Measurements from ENCODE around the gene KSR1.

Gene KSR1

GRCh38 chr17:27575096-27575911 is 119.1 kb downstream of the KSR1 start:
- H3K36me3 ChIP-seq: peaks cover 0 to 12% (median 0%) of the 10 kb centered on the region in 11 experiments; a peak in 1 of 22 replicates
- no peak overlapping the region; a peak in 1 of 22 replicates for H3K4me2 ChIP-seq

GRCh38 chr17:27575912-27576252 is 119.6 kb downstream of the KSR1 start:
- Histone ChIP-seq H3K4me1 (peaks cover 10 to 41% (median 24%) of the 10 kb centered on the region in 10 experiments), H3K27ac (no peak overlapping the region), H3K27me3 (no peaks in the 10 kb centered on the region), H3K9ac (no peak overlapping the region), H3K4me2 (no peak overlapping the region; a peak in 1 of 22 replicates), H3K36me3 (peaks cover 0 to 12% (median 0%) of the 10 kb centered on the region in 11 experiments; a peak in 1 of 22 replicates), H3K4me3 (no peak overlapping the region), H3K9me3 (replicated peaks in 1 of 11) (no peaks in the 10 kb centered on the region), H4K20me1 (peaks cover 0 to 12% (median 4%) of the 10 kb centered on the region in 11 experiments; a peak in 6 of 22 replicates)
- no peak for TF ChIP-seq Cebpa-rat (IDR thresholded peaks at IDR 0.05)

More at GRCh38 chr17:27575096-27575911, 119.1 kb downstream of the KSR1 start:
- Histone ChIP-seq H4K20me1 (peaks cover 0 to 15% (median 4%) of the 10 kb centered on the region in 11 experiments; a peak in 6 of 22 replicates), H3K4me3 (no peak overlapping the region), H3K4me1 (peaks cover 14 to 45% (median 29%) of the 10 kb centered on the region in 10 experiments), H3K27ac (no peak overlapping the region), H3K9me3 (replicated peaks in 1 of 11) (no peaks in the 10 kb centered on the region), H3K9ac (no peak overlapping the region), H3K27me3 (no peaks in the 10 kb centered on the region)
- no peak for TF ChIP-seq Cebpa-rat (IDR thresholded peaks at IDR 0.05)

- peak overlapping the region in 4 of 11 experiments; percentile 25 to 48 (median 32); a peak in 3 of 22 replicates for H3K4me2 ChIP-seq
- H3K9ac ChIP-seq: peak overlapping the region in 2 of 11 experiments; percentile 25 to 50; a peak in 2 of 22 replicates
- peaks cover 14 to 41% (median 26%) of the 10 kb centered on the region in 10 experiments for H3K4me1 ChIP-seq
- peak overlapping the region in 1 of 11 experiments; percentile 50; a peak in 1 of 22 replicates for H3K27ac ChIP-seq
- no peak for TF ChIP-seq Cebpa-rat (IDR thresholded peaks at IDR 0.05)
- no peaks in the 10 kb centered on the region for H3K9me3 ChIP-seq (replicated peaks in 1 of 11)
- H3K4me3 ChIP-seq: no peak overlapping the region
- no peaks in the 10 kb centered on the region for H3K27me3 ChIP-seq
- H4K20me1 ChIP-seq: peaks cover 0 to 17% (median 4%) of the 10 kb centered on the region in 11 experiments; a peak in 8 of 22 replicates
- peaks cover 0 to 12% (median 0%) of the 10 kb centered on the region in 11 experiments; a peak in 1 of 22 replicates for H3K36me3 ChIP-seq
Measured at GRCh38 chr17:27576477-27577083, 120.3 kb downstream of the KSR1 start.

- H3K4me2 ChIP-seq: peak overlapping the region in 7 of 11 experiments; percentile 25 to 48 (median 33); a peak in 12 of 22 replicates
- H3K36me3 ChIP-seq: peaks cover 0 to 12% (median 0%) of the 10 kb centered on the region in 11 experiments; a peak in 1 of 22 replicates
- H3K9me3 ChIP-seq (replicated peaks in 1 of 11): no peaks in the 10 kb centered on the region
- no peak overlapping the region for H3K4me3 ChIP-seq
- H3K27ac ChIP-seq: peak overlapping the region in 6 of 11 experiments; percentile 32 to 50 (median 44); a peak in 8 of 22 replicates
- peaks cover 0 to 19% (median 8%) of the 10 kb centered on the region in 11 experiments; a peak in 10 of 22 replicates for H4K20me1 ChIP-seq
- no peak for TF ChIP-seq Cebpa-rat (IDR thresholded peaks at IDR 0.05)
- peaks cover 21 to 42% (median 29%) of the 10 kb centered on the region in 10 experiments for H3K4me1 ChIP-seq
- H3K9ac ChIP-seq: peak overlapping the region in 5 of 11 experiments; percentile 7 to 50 (median 25); a peak in 4 of 22 replicates
- H3K27me3 ChIP-seq: no peaks in the 10 kb centered on the region
Measured at GRCh38 chr17:27577121-27577761, 121.0 kb downstream of the KSR1 start.

GRCh38 chr17:27577884-27578717 is 121.9 kb downstream of the KSR1 start:
- Histone ChIP-seq H3K27ac (peak overlapping the region in 2 of 11 experiments; percentile 47 to 49; a peak in 2 of 22 replicates), H3K9me3 (replicated peaks in 1 of 11) (no peaks in the 10 kb centered on the region), H3K36me3 (peaks cover 0 to 14% (median 0%) of the 10 kb centered on the region in 11 experiments; a peak in 1 of 22 replicates), H3K4me2 (no peak overlapping the region; a peak in 1 of 22 replicates), H3K9ac (peak overlapping the region in 2 of 11 experiments; percentile 7 to 30; a peak in 2 of 22 replicates), H3K4me1 (peaks cover 26 to 48% (median 36%) of the 10 kb centered on the region in 10 experiments), H3K27me3 (no peaks in the 10 kb centered on the region), H3K4me3 (no peak overlapping the region), H4K20me1 (peaks cover 0 to 26% (median 9%) of the 10 kb centered on the region in 11 experiments; a peak in 11 of 22 replicates)
- TF ChIP-seq Cebpa-rat (IDR thresholded peaks at IDR 0.05): no peak

- peaks cover 0 to 20% (median 0%) of the 10 kb centered on the region in 11 experiments; a peak in 1 of 22 replicates for H3K36me3 ChIP-seq
- peaks cover 0 to 30% (median 9%) of the 10 kb centered on the region in 11 experiments; a peak in 11 of 22 replicates for H4K20me1 ChIP-seq
- TF ChIP-seq Cebpa-rat (IDR thresholded peaks at IDR 0.05): no peak
- no peak overlapping the region for H3K27ac ChIP-seq
- H3K27me3 ChIP-seq: no peaks in the 10 kb centered on the region
- H3K4me1 ChIP-seq: peaks cover 26 to 49% (median 39%) of the 10 kb centered on the region in 10 experiments
- H3K9ac ChIP-seq: no peak overlapping the region
- 0 out of 22 replicates have a peak overlapping the region, but pooled peaks of 1 of the 11 experiments have one; percentile 3 for H3K4me2 ChIP-seq
- H3K9me3 ChIP-seq (replicated peaks in 1 of 11): no peaks in the 10 kb centered on the region
- H3K4me3 ChIP-seq: no peak overlapping the region
Measured at GRCh38 chr17:27578718-27579085, 122.5 kb downstream of the KSR1 start.

GRCh38 chr17:27579304-27579703 is 123.1 kb downstream of the KSR1 start:
- H3K27me3 ChIP-seq: no peaks in the 10 kb centered on the region
- H3K4me1 ChIP-seq: peaks cover 26 to 47% (median 39%) of the 10 kb centered on the region in 10 experiments
- no peak overlapping the region for H3K4me2 ChIP-seq

More at GRCh38 chr17:27579304-27579703, 123.1 kb downstream of the KSR1 start:
- Histone ChIP-seq H3K27ac (no peak overlapping the region), H4K20me1 (peaks cover 0 to 35% (median 10%) of the 10 kb centered on the region in 11 experiments; a peak in 12 of 22 replicates), H3K9me3 (replicated peaks in 1 of 11) (no peaks in the 10 kb centered on the region), H3K36me3 (peaks cover 0 to 21% (median 0%) of the 10 kb centered on the region in 11 experiments; a peak in 1 of 22 replicates), H3K9ac (no peak overlapping the region), H3K4me3 (no peak overlapping the region)
- no peak for TF ChIP-seq Cebpa-rat (IDR thresholded peaks at IDR 0.05)
